Activated naive CD8-positive, alpha-beta T cell (primary cell): ENCODE results near the gene MORF4L2.

ENCODE experiments used
- H3K27ac Mint-ChIP-seq: one replicate; pipeline ENCODE4 v1.8.0; 2021; ENCODE audit warnings: mixed read lengths
- H3K27me3 Mint-ChIP-seq: one replicate; pipeline ENCODE4 v1.8.0; 2021; ENCODE audit warnings: mixed read lengths
- H3K36me3 Mint-ChIP-seq: one replicate; pipeline ENCODE4 v1.8.0; 2021; ENCODE audit warnings: mixed read lengths
- H3K4me1 Mint-ChIP-seq: one replicate; pipeline ENCODE4 v1.8.0; 2021; ENCODE audit warnings: low read depth, mixed read lengths
- H3K4me3 Mint-ChIP-seq: one replicate; pipeline ENCODE4 v1.8.0; 2021; ENCODE audit warnings: mild to moderate bottlenecking, mixed read lengths
- H3K9me3 Mint-ChIP-seq: one replicate; pipeline ENCODE4 v1.8.0; 2021; ENCODE audit warnings: low read depth, mixed read lengths

MORF4L2 gene

DNA sequence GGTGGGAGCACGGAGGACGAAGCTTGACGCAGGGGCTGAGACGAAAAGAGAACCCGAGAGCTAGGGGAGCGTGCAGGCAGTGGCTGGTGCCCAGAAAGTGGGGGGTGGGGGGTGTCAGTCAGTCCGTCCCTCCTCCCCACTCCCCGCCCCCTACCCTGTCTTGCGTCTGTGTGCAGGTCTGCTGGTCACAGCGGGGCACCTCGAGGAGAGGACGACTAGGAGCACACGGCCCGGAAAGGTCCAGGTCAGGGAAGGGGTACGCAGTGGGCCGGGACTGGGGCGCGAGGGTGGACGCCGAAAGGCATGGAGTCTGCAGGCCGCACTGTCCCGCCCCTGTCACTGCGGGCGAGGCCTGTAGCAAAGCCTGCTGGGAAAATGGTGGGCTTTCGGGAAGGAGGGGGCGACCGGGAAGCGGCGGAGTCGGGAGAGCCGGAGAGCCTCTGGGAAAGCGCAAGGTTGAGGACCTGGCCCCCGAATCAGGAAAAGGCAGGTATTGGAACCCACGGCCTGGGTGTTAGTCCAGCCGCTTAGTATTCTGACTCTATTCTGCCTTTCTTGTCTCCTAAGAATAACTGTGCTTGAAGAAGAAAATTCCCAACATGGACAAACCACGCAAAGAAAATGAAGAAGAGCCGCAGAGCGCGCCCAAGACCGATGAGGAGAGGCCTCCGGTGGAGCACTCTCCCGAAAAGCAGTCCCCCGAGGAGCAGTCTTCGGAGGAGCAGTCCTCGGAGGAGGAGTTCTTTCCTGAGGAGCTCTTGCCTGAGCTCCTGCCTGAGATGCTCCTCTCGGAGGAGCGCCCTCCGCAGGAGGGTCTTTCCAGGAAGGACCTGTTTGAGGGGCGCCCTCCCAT lies 57.0 kb downstream of the MORF4L2 start:
- peak overlapping the region; percentile 91 for H3K4me3 Mint-ChIP-seq
- H3K36me3 Mint-ChIP-seq = no peaks in the 10 kb centered on the region
- peak overlapping the region; percentile 86 for H3K27ac Mint-ChIP-seq
- no peaks in the 10 kb centered on the region for H3K27me3 Mint-ChIP-seq
- no peaks in the 10 kb centered on the region for H3K9me3 Mint-ChIP-seq
- H3K4me1 Mint-ChIP-seq = peaks cover 17% of the 10 kb centered on the region

DNA sequence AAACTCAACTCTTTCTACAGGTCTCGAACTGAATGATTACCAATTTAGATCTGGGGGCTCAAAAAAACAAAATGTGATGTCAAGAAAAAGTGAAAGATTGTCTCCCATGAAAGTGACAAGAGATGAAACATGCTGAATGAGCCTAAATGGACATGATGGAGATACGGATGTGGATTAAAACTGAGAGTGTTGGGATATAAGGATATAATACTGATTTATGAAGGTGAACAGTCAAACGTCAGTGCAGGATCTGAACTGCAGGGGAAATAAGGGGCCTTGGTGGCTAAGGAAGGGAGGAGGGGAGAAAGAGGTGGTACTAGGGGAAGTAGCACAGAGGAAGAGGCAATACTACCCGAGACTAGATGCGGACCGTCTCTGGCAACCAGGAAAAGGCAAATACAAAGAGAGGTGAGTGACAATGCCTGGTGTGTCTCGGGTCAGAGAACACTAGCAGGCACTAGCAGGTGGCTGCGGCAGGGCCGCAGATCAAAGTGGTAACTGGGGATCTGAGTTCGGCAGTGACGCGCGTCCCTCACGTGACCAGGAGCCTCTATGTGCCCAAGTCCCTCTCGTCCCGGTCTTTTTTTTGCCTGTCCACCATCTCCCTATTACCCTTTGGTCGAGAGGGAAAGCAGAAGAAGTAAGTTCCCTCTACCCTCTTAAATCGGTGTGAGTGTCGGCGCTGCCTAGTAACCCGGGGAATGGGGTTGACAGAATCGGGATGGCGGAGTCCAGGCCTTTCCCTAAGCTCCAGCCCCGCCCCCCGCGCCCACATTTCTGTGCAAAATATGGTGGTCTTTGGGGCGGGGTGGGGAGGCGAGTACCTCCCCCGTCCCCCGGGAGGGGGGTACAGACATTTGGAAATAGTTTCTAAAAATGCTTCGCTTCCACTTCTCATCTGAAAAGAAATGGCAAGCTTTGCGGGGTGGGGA lies 57.8 kb downstream of the MORF4L2 start, which contains the start of gene TCEAL1:
Gene TCEAL1 (plus strand): TSS at position 590 of the 932 bp plus-strand sequence. CDS start 942 bp downstream, outside the sequence.
- Mint-ChIP-seq H3K4me1 (peaks cover 17% of the 10 kb centered on the region), H3K36me3 (no peaks in the 10 kb centered on the region)

DNA sequence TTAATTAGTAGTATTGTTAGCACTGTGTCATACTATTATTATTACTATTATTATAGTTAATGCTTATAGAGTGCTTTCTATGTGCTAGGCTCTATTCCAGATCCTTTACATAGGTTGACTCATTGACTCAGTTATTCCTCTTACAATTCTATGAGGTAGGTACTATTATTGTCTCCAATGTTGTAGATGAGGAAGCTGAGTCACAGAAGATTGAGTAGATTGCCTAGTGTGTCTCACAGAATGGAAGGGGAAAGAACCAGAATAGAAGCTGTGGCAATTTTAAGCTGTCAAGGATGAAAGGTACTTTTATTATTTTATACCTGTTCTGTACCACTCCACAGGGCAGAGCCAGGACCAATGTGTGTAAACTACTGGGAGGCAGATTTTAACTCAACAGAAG lies 59.6 kb downstream of the MORF4L2 start:
- H3K27ac Mint-ChIP-seq = no peak overlapping the region
- no peaks in the 10 kb centered on the region for H3K36me3 Mint-ChIP-seq
- peaks cover 17% of the 10 kb centered on the region for H3K4me1 Mint-ChIP-seq
- no peaks in the 10 kb centered on the region for H3K9me3 Mint-ChIP-seq
- H3K27me3 Mint-ChIP-seq = no peaks in the 10 kb centered on the region
- no peak overlapping the region for H3K4me3 Mint-ChIP-seq

More for the DNA sequence above, 57.8 kb downstream of the MORF4L2 start, which contains the start of gene TCEAL1:
- peak within 1 kb of the TSS; percentile 86 for H3K27ac Mint-ChIP-seq
- H3K4me3 Mint-ChIP-seq = peak within 1 kb of the TSS; percentile 91
- no peaks in the 10 kb centered on the region for H3K27me3 Mint-ChIP-seq
- no peaks in the 10 kb centered on the region for H3K9me3 Mint-ChIP-seq
